Urinary bladder (tissue), 4 donors: Measurements from ENCODE around the gene USP28. TPM values are rescaled to one million over a fixed set of nuclear protein-coding genes. Genes with fewer than 3 reads are reported as not detected.
"Not testable (repeated sequence)": the region's sequence is repeated elsewhere in the genome, so short reads cannot be mapped to it uniquely, and the experiment has no call there.

Experiments used
- DNase-seq: peaks from one replicate; pipeline ENCODE4 v3.0.0-alpha.2; 2015; ENCODE audit errors: extremely low spot score
- H3K27ac ChIP-seq: one replicate; pipeline ENCODE4 v1.5.1; 2013; ENCODE audit warnings: low read depth, mild to moderate bottlenecking, moderate library complexity
- H3K36me3 ChIP-seq: one replicate; pipeline ENCODE4 v1.6.1; 2013; ENCODE audit warnings: mild to moderate bottlenecking, moderate library complexity; ENCODE audit not compliant: insufficient read depth
- H3K4me1 ChIP-seq: one replicate; pipeline ENCODE4 v1.6.1; 2013; ENCODE audit warnings: mild to moderate bottlenecking, moderate library complexity; ENCODE audit not compliant: insufficient read depth
- H3K4me3 ChIP-seq: one replicate; pipeline ENCODE4 v1.5.1; 2013; ENCODE audit warnings: low read depth, low read length
- WGBS: extraction: QIAGEN DNeasy Blood & Tissue Kit; methylation state at CpG from one replicate; pipeline ENCODE4 v1.1.7; 2013; 5-methylcytosine and 5-hydroxymethylcytosine counted together
- polyA plus RNA-seq: library from polyadenylated mRNA; stranded (reverse); fragments of 200-250 nt; gene quantifications from one replicate; pipeline ENCODE4 v1.2.3, GENCODE V29; 2013
- total RNA-seq: library from RNA; depleted of rRNA; stranded (reverse); fragments of >200 nt; gene quantifications from one replicate; pipeline ENCODE4 v1.2.3, GENCODE V29; 2014
- donor health status: healthy with polysubstance abuse.
- donor health status: healthy.

USP28 gene, protein sequence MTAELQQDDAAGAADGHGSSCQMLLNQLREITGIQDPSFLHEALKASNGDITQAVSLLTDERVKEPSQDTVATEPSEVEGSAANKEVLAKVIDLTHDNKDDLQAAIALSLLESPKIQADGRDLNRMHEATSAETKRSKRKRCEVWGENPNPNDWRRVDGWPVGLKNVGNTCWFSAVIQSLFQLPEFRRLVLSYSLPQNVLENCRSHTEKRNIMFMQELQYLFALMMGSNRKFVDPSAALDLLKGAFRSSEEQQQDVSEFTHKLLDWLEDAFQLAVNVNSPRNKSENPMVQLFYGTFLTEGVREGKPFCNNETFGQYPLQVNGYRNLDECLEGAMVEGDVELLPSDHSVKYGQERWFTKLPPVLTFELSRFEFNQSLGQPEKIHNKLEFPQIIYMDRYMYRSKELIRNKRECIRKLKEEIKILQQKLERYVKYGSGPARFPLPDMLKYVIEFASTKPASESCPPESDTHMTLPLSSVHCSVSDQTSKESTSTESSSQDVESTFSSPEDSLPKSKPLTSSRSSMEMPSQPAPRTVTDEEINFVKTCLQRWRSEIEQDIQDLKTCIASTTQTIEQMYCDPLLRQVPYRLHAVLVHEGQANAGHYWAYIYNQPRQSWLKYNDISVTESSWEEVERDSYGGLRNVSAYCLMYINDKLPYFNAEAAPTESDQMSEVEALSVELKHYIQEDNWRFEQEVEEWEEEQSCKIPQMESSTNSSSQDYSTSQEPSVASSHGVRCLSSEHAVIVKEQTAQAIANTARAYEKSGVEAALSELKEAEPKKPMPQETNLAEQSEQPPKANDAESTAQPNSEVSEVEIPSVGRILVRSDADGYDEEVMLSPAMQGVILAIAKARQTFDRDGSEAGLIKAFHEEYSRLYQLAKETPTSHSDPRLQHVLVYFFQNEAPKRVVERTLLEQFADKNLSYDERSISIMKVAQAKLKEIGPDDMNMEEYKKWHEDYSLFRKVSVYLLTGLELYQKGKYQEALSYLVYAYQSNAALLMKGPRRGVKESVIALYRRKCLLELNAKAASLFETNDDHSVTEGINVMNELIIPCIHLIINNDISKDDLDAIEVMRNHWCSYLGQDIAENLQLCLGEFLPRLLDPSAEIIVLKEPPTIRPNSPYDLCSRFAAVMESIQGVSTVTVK
- total RNA-seq, result 68.7 TPM
- polyA plus RNA-seq, result 18.4 TPM

- H3K4me3 ChIP-seq, result peak within 1 kb of the TSS; percentile 68
- peaks cover under 1% of the 10 kb centered on the region for H3K4me1 ChIP-seq
- H3K27ac ChIP-seq, result peak within 1 kb of the TSS; percentile 91
- H3K36me3 ChIP-seq, result no peaks in the 10 kb centered on the region
- DNase-seq, result peak; percentile 68
- under 1% methylated on average over 95 of the region's 95 CpGs for WGBS
Measured at GRCh38 chr11:113875234-113876073, at the start of gene USP28. Gene USP28, minus strand, starts transcription at chr11:113875572. Its CDS starts 71 bp downstream, at chr11:113875501.

DNA sequence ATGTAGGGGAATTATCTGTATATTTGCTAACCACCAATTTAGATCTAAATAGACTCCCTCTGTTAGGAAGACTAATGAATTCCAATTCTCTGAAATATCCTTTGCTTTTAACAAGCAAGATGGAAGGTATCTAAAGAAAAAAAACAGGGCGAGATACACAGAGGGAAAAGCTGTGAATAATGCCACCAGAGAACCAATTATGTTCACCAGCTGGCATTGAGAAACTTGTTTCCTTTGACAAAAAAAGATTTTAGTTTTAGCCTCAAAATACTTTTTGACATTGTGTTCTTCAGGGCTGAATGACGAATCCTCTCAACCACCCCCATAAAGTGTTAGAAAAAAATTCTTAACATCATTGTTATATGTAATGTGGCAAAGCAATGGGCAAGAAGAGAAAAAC is 48.2 kb upstream of the USP28 start:
- 85% methylated on average over 2 of the region's 2 CpGs for WGBS
- DNase-seq, result no peak
- Histone ChIP-seq H3K4me3 (no peak overlapping the region), H3K36me3 (no peaks in the 10 kb centered on the region), H3K4me1 (no peaks in the 10 kb centered on the region), H3K27ac (no peak overlapping the region)

- H3K4me3 ChIP-seq, H3K36me3 ChIP-seq, H3K4me1 ChIP-seq, DNase-seq, H3K27ac ChIP-seq: not testable (repeated sequence)
- 93% methylated on average over 9 of the region's 9 CpGs for WGBS
Measured at GRCh38 chr11:113911491-113911890, 36.1 kb upstream of the USP28 start.

DNA sequence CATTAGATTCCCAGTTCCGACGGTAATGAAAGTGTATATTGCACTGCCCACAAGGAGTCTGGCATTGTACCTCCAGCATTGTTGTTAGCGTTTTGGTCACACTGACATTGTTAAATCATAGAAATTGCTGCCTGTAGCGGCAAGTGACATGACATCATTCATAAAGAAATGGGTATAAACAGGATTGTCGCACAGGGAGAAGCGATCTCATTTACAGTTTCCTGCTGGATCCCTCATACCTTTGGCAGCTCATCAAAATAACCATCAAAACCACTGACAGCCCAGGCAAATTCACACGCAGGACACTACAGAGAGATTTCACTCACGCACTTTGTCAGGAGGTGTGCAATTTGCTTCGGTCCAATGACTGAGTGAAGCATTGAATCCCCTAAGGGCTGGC is 32.7 kb upstream of the USP28 start:
- H3K4me3 ChIP-seq, result no peak overlapping the region
- 74% methylated on average over 9 of the region's 9 CpGs for WGBS
- no peak overlapping the region for H3K27ac ChIP-seq
- H3K4me1 ChIP-seq, result no peaks in the 10 kb centered on the region
- H3K36me3 ChIP-seq, result no peaks in the 10 kb centered on the region
- DNase-seq, result no peak

GRCh38 chr11:113907681-113908080 is 32.3 kb upstream of the USP28 start:
- no peaks in the 10 kb centered on the region for H3K4me1 ChIP-seq
- WGBS, result 78% methylated on average over 8 of the region's 8 CpGs
- no peak for DNase-seq
- no peak overlapping the region for H3K4me3 ChIP-seq
- no peak overlapping the region for H3K27ac ChIP-seq
- H3K36me3 ChIP-seq, result no peaks in the 10 kb centered on the region

DNA sequence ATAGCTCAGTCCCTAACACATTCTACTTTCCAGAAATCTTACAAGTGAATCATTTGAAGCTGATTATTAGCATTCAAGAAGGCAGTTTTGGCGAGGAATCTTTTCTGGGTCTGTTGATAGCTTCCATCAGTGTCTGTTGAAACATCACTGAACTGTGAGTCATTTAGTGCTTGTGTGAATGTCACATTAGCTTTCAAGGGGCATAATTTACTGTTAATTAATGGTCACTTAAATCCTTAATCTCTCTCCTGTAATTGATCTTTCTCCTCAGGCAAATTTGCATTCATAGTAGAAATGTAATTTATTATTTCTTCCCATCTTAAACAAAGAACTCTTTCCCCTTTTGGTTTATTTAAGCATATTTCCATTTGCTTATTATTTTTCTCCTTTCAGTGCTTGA is 31.8 kb upstream of the USP28 start:
- H3K36me3 ChIP-seq, result no peaks in the 10 kb centered on the region
- no peak overlapping the region for H3K27ac ChIP-seq
- no peak for DNase-seq
- 49% methylated on average over 1 of the region's 1 CpG for WGBS
- no peaks in the 10 kb centered on the region for H3K4me1 ChIP-seq
- H3K4me3 ChIP-seq, result no peak overlapping the region

DNA sequence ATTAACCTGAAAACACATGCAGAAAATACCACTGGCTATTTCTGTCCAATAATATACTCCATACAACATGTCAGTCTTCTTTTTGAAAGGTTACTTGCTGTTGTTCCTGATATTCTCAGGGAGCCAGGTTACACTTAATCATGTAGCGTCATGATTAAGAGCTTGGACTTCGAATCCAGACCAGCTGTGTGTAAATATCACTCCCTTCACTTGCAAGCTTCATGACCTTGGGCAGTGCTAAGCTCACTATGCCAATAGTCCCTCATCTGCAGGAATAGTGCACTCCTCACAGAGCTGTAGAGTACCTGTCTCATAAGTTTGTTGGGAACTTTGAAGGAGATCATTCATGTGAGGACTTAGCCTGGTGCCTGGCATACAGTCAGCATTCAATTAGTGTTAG is 31.1 kb upstream of the USP28 start:
- WGBS, result 37% methylated on average over 2 of the region's 2 CpGs
- Histone ChIP-seq H3K4me1 (no peaks in the 10 kb centered on the region), H3K27ac (no peak overlapping the region), H3K4me3 (no peak overlapping the region), H3K36me3 (no peaks in the 10 kb centered on the region)
- no peak for DNase-seq

DNA sequence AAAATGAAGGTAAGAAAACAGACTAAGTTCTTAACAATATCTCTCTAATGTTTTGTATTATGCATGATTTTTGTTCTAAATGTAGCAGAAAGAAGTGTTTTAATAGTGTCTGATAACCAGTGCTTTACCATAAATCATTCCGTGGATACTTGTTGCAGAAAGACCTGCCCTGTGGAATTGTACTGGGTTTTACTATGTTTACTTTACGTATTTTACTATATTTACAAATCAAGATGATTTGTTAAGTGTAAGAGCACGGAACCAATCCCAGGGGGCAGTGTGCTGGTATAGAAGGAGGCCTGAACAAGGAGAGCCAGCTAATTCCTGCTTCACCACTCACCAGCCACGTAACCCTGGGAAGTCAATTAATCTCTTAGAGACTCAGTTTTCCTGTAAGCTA is 30.7 kb upstream of the USP28 start:
- H3K36me3 ChIP-seq, result no peaks in the 10 kb centered on the region
- H3K27ac ChIP-seq, result no peak overlapping the region
- DNase-seq, result peak; percentile 46
- H3K4me1 ChIP-seq, result no peaks in the 10 kb centered on the region
- 21% methylated on average over 4 of the region's 4 CpGs for WGBS
- no peak overlapping the region for H3K4me3 ChIP-seq

GRCh38 chr11:113904379-113905101 is 29.2 kb upstream of the USP28 start, which contains the start of gene HTR3B:
Gene HTR3B, plus strand, starts transcription at chr11:113904796. Its CDS starts 138 bp downstream, at chr11:113904934.
- H3K4me1 ChIP-seq, result no peaks in the 10 kb centered on the region
- WGBS, result 62% methylated on average over 6 of the region's 6 CpGs
- H3K27ac ChIP-seq, result no peak within 1 kb of the TSS
- H3K4me3 ChIP-seq, result no peak within 1 kb of the TSS
- no peaks in the 10 kb centered on the region for H3K36me3 ChIP-seq
- DNase-seq, result no peak

DNA sequence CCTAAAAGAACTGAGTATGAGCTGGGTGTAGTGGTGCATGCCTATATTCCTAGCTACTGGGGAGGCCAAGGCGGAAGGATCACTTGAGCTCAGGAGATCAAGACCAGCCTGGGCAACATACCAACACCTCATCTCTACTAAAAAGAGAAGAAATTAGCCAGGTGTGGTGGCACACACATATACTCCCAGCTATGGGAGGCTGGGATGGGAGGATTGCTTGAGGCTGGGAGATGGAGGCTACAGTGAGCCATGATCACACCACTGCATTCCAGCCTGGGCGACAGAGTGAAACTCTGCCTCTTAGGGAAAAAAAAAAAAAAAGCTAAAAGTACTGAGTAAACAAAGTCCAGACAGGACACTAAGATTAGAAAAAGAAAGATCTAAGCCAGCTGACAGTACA is 25.8 kb upstream of the USP28 start:
- Histone ChIP-seq H3K4me1 (no peaks in the 10 kb centered on the region), H3K36me3 (no peaks in the 10 kb centered on the region), H3K27ac (no peak overlapping the region), H3K4me3 (no peak overlapping the region)
- no peak for DNase-seq
- WGBS, result 73% methylated on average over 2 of the region's 2 CpGs

DNA sequence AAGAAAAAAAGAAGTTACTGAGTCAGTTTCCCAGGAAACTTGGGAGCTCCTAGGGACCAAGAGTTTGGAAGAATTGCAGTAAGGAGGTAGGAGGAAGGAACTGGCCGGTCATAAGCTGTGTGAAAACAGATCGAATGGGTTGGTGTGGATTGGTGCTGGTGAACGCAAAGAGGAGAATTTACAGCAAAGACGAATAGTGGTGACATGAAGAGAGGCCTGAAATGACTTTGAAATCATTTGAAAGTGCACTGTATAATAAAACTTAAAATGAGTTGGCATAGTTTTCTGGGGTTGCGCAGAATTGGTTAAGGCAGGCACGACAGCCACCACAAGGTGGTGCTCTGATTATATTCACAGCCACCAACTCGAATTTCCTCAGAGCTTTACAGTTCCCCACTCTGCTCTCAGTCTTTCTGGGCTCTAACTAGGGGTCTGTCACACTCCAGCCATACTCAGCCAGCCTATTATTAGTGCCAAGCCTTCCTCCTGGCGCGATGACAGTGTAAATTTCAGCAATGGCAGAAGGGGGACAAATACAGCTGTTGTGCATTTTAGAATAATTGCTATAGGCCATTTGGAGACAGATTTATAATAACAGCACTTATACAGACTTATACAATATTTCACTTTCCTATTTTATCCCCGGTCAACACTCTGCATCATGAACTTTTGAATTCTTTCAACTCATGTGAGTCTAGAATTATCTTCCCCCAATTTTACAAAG is 20.9 kb upstream of the USP28 start:
- no peaks in the 10 kb centered on the region for H3K36me3 ChIP-seq
- DNase-seq, result no peak
- WGBS, result 23% methylated on average over 10 of the region's 10 CpGs
- H3K4me1 ChIP-seq, result no peaks in the 10 kb centered on the region
- no peak overlapping the region for H3K27ac ChIP-seq
- no peak overlapping the region for H3K4me3 ChIP-seq
